ENCODE measurements around the gene RESF1.

The RESF1 gene

DNA sequence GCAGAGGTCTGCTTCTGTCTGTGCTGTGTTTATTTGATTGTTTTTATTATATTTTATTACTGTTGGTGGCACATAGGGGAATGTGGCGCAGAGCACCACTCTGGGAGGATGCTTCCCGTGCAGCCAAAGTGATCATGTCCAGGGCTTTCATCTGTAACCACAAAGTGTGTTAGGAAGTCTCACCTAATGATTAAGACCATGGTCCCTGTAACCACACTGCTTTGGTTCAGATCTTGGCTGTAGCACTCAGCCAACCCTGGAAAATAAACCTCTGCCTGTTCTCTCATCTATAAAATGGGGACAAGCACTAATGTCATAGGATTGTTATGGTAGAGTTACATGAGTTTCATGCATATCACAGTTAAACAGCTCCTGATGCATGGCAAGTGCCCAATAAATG, 1.9 kb downstream of the RESF1 start:
- DNase-seq (ENCODE audit: low spot score): no peak

- no peak for DNase-seq (ENCODE audit: low spot score)
These were observed 2.9 kb downstream of the RESF1 start for GRCh38 chr12:31962076-31962475.

DNA sequence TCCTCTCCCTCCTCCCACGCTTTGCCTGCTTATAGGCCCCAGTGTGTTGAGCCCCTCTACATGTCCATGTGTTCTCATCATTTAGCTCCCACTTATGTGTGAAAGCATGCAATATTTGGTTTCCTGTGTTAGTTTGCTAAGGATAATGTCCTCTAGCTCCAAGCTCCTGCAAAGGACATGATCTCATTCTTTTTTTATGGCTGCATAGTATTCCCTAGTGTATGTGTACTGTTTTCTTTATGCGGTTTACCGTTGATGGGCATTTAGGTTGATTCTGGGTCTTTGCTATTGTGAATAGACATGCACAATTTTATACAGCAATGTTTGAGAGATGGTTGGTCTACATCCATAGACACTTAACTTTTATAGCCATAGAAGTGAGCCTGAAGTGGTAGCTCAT, 5.1 kb downstream of the RESF1 start:
- DNase-seq (ENCODE audit: low spot score): no peak

DNA sequence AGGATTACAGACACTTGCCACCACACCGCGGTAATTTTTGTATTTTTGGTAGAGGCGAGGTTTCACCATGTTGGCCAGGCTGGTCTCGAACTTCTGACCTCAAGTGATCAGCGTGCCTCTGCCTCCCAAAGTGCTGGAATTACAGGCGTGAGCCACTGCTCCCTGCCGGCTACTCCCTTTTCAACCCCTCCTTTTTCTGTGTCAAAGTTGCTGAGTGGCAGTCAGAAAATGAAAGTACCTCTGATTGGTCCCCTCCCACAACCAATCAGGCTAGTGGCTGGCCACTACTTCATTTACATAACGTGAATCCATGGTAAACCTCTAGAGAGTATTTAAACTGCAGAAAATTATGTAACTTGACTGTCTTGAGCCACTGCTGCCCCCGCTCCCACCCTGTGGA, 5.9 kb downstream of the RESF1 start:
- no peak for DNase-seq (ENCODE audit: low spot score)

- DNase-seq (ENCODE audit: low spot score): no peak
These were observed 7.5 kb downstream of the RESF1 start for GRCh38 chr12:31966558-31967205.

GRCh38 chr12:31967539-31967938, 8.3 kb downstream of the RESF1 start:
- DNase-seq (ENCODE audit: low spot score): no peak

DNA sequence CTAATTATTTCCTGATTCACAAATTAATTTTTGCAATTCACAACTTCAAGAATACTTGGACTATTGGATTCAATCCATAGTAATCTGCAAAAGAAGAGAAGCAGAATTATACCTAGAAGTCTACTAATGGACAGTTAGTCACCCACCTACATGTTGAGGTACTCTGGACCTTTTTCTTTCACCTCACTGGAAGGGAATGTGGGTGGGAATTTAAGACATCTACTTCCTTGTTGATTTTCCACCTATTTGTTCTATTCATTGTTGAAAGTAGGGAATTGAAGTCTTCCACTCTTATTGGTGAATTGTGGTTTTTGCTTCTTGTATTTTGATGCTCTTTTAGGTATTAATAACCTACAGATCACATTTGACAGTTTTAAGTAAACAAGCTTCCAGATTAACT, 11.0 kb downstream of the RESF1 start:
- DNase-seq (ENCODE audit: low spot score): no peak

DNA sequence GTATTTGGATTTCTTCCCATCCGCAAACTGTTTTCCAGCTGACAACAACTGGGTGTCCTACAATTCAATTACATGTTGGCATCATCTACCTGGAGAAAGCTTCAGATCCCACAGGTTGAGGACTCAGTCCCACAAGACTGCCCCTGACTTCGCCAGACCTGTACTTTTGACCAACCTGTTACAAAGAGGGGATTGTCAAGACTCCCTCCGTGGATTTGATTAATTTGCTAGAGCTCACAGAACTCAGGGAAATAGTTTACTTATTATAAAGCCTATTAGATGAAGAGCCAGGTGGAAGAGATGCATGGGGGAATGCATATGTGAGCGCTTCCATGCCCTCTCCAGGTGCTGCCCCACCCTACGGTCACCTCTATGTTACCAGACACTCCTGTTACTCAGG, 14.6 kb downstream of the RESF1 start:
- DNase-seq (ENCODE audit: low spot score): no peak

GRCh38 chr12:31974673-31975072, 15.5 kb downstream of the RESF1 start:
- no peak for DNase-seq (ENCODE audit: low spot score)

DNA sequence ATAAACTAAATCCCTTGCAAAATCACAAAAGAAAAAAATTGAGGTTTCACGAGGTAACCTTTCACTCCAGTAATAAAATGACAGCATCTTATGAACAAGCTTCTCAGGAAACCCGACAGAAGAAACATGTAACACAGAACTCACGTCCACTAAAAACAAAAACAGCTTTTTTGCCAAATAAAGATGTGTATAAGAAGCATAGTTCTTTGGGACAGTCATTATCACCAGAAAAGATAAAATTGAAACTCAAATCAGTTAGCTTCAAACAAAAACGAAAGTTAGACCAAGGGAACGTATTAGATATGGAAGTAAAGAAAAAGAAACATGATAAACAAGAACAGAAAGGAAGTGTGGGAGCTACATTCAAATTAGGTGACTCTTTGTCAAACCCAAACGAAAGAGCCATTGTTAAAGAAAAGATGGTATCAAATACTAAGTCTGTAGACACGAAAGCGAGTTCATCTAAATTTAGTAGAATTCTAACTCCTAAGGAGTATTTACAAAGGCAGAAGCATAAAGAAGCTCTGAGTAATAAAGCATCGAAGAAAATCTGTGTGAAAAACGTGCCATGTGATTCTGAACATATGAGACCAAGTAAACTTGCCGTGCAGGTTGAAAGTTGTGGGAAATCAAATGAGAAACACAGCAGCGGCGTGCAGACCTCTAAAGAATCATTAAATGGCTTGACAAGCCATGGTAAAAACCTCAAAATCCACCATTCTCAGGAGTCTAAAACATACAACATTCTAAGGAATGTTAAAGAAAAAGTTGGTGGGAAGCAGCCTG, 25.8 kb downstream of the RESF1 start:
- no peak for DNase-seq (ENCODE audit: low spot score)

DNA sequence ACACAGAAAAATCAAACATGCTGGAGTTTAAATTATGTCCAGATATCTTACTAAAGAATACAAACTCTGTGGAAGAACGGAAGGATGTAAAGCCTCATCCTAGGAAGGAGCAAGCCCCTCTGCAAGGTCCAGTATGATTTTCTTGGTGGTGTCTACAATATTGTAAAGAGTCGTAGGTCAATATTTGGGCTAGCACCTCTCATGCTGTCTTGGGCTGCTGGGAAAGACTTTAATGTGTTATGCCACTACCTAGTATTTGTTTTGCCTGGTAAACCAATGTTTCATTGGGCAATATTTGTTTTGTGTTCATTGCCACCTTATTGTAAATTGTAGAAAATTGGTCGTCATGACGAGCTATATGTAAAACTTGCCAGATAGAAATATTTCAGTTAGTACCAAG, 26.6 kb downstream of the RESF1 start:
- no peak for DNase-seq (ENCODE audit: low spot score)

DNA sequence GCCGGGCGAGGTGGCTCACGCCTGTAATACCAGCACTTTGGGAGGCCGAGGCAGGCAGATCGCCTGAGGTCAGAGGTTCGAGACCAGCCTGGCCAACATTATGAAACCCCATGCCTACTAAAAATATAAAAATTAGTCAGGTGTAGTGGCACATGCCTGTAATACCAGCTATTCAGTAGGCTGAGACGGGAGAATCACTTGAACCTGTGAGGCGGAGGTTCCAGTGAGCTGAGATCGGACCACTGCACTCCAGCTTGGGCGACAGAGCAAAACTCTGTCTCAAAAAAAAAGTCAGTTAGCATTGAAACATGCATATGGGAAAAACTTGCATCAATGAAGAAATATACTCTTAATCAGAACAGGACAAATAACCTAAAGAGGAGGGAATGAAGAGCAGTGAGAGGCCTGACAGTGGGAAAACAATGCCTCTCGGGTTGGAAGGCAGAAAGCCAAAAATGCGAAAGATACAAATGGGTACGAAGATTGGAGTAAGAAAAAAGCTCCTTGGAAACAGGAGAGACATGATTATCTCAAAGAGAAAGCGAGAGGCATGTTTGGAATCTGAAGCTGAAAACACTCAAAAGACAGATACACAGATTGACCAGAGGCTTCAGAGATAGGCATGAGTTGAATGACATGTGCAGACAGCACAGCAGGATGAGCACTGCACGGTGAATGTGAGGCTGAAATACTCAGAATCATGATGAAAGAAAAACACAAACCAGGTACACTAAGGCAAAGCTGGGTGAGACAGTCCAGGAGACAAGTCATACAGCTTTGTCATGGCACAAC, 30.6 kb downstream of the RESF1 start:
- DNase-seq (ENCODE audit: low spot score): no peak

DNA sequence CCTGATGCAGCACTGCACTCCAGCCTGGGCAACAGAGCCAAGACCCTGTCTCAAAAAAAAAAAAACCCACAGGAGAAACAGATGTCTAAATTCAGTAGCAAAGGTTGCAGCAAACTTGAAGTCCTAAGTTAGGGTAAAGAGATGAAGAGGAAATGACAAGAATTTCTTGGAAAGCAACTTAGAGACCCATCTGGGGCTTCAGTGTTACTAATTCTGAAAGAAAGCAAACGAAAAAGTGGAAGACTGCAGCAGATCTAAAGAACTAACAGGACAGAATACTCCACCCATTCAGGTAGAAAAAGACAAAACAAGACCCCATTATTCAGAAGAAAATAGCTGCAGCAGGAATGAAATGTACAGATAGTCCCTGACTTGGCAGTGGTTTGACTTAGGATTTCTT, 31.9 kb downstream of the RESF1 start:
- DNase-seq (ENCODE audit: low spot score): no peak

- no peak for DNase-seq (ENCODE audit: low spot score)
These were observed 32.6 kb downstream of the RESF1 start for GRCh38 chr12:31991815-31992214.

DNA sequence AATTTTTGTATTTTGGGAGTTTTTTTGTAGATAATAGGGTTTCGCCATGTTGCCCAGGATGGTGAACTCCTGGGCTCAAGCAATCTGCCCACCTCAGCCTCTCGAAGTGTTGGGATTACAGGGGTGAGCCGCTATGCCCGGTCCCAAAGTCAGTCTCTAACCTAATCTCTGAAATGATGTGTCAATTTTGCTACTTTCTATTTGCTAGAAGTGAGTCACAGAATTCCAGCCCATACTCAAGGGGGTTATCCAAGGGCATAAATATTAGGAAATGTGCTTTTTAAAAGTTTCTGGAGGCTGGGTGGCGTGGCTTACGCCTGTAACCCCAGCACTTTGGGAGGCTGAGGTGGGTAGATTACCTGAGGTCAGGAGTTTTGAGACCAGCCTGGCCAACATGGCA, 40.5 kb downstream of the RESF1 start:
- no peak for DNase-seq (ENCODE audit: low spot score)

DNA sequence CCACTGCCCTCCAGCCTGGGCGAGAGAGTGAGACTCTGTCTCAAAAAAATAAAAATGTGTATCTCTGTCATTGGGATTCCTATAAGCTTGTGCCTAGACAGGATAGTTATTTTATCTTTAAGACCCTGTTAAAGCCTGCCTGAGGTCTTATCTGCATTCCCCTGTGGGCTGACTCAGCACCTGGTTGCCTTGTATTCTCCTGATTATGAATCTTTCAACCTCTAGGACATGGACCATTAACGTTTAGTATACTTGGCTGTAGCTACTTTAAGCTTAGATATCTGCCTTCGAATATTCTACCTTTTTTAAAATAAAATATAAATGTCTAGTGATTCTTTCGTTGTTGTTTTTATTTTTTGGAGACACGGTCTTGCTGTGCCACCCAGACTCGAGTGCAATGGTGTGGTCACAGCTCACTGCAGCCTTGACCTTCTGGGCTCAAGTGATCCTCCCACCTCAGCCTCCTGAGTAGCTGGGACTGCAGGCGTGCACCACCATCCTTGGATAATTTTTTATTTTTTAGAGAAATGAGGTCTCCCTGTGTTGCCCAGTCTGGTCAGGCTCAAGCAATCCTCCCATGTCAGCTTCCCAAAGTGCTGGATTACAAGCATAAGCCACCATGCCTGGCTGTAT, 41.3 kb downstream of the RESF1 start:
- DNase-seq (ENCODE audit: low spot score): no peak

DNA sequence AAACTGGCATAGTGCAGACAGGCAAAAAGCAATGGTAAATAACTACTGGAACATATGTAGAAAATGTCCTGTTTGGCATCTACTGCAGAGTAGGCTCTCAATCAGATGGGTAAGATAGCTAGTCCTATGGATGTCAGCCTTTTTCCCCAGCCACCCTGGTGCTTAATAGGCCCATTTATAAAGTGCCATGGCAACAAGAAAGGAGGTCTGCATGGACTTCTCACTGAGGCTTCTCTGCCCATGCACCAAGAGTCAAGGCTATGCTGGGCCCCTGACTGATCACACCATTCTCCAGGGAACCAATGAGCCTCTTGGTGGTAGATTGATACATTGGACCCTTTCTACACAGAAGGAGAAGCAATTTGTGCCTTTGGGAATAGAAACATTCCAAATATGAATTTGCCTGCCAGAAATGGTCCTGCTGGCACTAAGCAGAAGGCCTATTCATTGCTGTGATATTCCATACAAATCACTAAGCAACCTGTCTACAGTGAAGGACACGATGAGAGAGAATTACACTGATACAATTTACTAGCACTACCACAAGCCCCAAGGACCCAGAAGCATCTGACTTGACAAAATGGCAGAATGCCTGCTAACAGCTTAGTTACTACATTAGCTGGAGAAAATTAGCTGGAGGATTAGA, 43.8 kb downstream of the RESF1 start:
- no peak for DNase-seq (ENCODE audit: low spot score)

DNA sequence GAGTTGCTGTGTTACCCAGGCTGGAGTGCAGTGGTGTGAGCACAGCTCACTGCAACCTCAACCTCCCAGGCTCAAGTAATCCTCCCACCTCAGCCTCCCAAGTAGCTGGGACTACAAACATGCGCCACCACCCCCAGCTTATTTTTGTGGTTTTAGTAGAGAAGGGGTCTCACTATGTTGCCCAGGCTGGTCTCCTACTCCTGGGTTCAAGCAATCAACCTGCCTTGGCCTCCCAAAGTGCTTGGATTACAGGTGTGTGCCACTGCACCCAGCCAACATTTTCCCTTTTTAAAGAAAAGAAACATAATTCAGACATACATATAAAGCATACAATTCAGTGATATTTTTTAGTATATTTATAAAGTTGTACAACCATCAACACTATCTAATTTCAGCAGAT, 44.4 kb downstream of the RESF1 start:
- no peak for DNase-seq (ENCODE audit: low spot score)

GRCh38 chr12:32005496-32006125, 46.4 kb downstream of the RESF1 start:
- DNase-seq (ENCODE audit: low spot score): no peak

Measured in NAMALWA (cell line).